Adrenal gland (tissue), 12 donors: ENCODE data around the gene NABP1. TPM values are rescaled to one million over a fixed set of nuclear protein-coding genes. Genes with fewer than 3 reads are reported as not detected.

Experiments
- DNase-seq, 7 donors: peaks; one replicate each; pipeline ENCODE4 v3.0.0-alpha.2; 2019 to 2020
- H3K27ac ChIP-seq, 5 donors: fragments of 200-600 bp; sonication (generic) in 4 of 5; 1 replicate in 3 of 5; 2 replicates in 2 of 5; pipeline versions ENCODE4 v1.5.1 to v1.8.0; 2016 to 2020; ENCODE audit warnings: mild to moderate bottlenecking in 1 of 5
- H3K27me3 ChIP-seq: fragments of 200-600 bp; 2 replicates; pipeline ENCODE4 v1.8.0; 2021
- H3K36me3 ChIP-seq, 2 donors: fragments of 200-600 bp; replicated peaks in 1 of 2; 1 replicate in 1 of 2; 2 replicates in 1 of 2; pipeline versions ENCODE4 v1.5.1 to v1.8.0; 2018 to 2022
- H3K4me1 ChIP-seq, 2 donors: fragments of 200-600 bp; replicated peaks in 1 of 2; 1 replicate in 1 of 2; 2 replicates in 1 of 2; pipeline versions ENCODE4 v1.5.1 to v1.8.0; 2018 to 2021
- H3K4me3 ChIP-seq, 4 donors: fragments of 200-600 bp; sonication (generic) in 3 of 4; one replicate each; pipeline ENCODE4 v1.5.1; 2016 to 2018
- H3K9me3 ChIP-seq, 3 donors: fragments of 200-600 bp; sonication (generic) in 1 of 3; replicated peaks in 1 of 3; 1 replicate in 2 of 3; 2 replicates in 1 of 3; pipeline versions ENCODE4 v1.5.1 to v1.8.0; 2016 to 2021
- CTCF ChIP-seq, 6 experiments: fragments of 450-650 bp in 4 of 6; fragments of 200-600 bp in 2 of 6; sonication (generic) in 1 of 6; IDR thresholded peaks; 1 replicate in 5 of 6; 2 replicates in 1 of 6; pipeline versions ENCODE4 v1.5.1 to v1.8.0; 2016 to 2021; ENCODE audit warnings: antibody characterized with exemption in 6 of 6, mild to moderate bottlenecking in 2 of 6, moderate library complexity in 1 of 6
- POLR2A ChIP-seq, 2 donors: fragments of 450-650 bp; IDR thresholded peaks; one replicate each; pipeline ENCODE4 v1.6.1; 2017; ENCODE audit warnings: antibody characterized with exemption in 2 of 2, mild to moderate bottlenecking in 2 of 2, moderate library complexity in 1 of 2
- WGBS, 4 donors: extraction: QIAGEN DNeasy Blood & Tissue Kit in 2 of 4; methylation state at CpG; one replicate each; pipeline versions ENCODE4 v1.1.5 to v1.1.7; 2013 to 2017; 5-methylcytosine and 5-hydroxymethylcytosine counted together
- intact Hi-C, 2 donors: fragments of 100-400 bp; cut with DNase I; formaldehyde crosslinking; loops; one replicate each; pipeline versions ENCODE4 v1.14.1 to v1.15.0; 2022 to 2023
- polyA plus RNA-seq, 3 donors: library from polyadenylated mRNA; stranded (reverse); fragments of 200-250 nt in 2 of 3; fragments of 350-450 nt in 1 of 3; fragmentation: Illumina TruSeq in 1 of 3; extraction: RNeasy Lipid Tissue Mini Kit (QIAGEN cat#74804) in 1 of 3; gene quantifications; one replicate each; pipeline ENCODE4 v1.2.3, GENCODE V29; 2013 to 2014
- total RNA-seq, 9 donors: library from RNA; depleted of rRNA in 4 of 9; stranded (reverse); fragments of >200 nt in 4 of 9; fragments of 120-200 nt in 1 of 9; fragmentation: NEBNext Ultra II Directional in 1 of 9; extraction: Animal tissue kit (Norgen Biotek cat#: 25700) in 1 of 9; gene quantifications; one replicate each; pipeline versions ENCODE4 v1.1.0 to v1.2.4, GENCODE V29; 2013 to 2023
- donor health status: healthy with polysubstance abuse.
- donor health status: Bipolar disorder and iron deficiency.
- donor health status: DM: yes; HTN: yes; CAD: no.
- donor health status: DM: no; HTN: no; CAD: no.
- donor health status: DM: no; HTN: no; CAD: no.
- donor health status: DM: yes; HTN: yes; CAD: no.

The NABP1 gene
- total and polyA plus RNA-seq, 12 donors, result 2.5 to 39.9 (median 14.9) TPM

DNA sequence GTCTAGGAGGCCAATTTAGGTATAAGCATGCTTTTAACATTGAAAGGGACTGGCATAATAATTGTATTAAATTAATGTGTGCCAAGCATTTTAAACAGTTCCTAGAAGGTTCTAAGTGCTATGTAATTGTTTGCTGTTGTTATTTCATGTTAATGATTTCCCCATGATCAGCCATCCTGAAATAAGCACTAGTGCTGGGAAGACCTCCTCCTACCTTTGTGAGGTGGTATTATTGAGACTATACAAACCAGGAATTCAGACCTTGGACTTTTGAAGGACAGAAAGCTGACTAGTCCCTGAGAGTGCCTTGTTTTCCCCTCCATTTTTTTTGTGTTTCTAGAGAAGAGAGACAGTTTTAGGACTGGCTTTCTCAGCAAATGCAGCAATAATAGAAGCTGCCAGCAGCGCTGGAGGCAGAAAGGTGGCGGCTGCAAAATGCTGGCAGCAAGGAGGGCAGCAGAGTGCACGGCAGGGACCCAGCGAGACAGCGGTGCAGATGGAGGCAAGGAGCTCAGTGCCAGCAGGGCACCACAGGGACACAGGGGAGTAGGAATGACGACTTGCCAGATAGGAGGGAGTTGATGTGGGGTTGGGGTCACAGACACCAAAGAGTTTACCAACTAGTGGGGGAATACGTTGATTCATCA is 25.3 kb downstream of the NABP1 start:
- no peak overlapping the region for H3K4me3 ChIP-seq
- DNase-seq, result no peak
- no peaks in the 10 kb centered on the region for H3K27me3 ChIP-seq
- TF ChIP-seq CTCF (IDR thresholded peaks at IDR 0.05) (no peak), POLR2A (IDR thresholded peaks at IDR 0.05) (no peak)
- H3K4me1 ChIP-seq, result no peaks in the 10 kb centered on the region
- no peaks in the 10 kb centered on the region for H3K9me3 ChIP-seq
- WGBS, 4 donors, result 79 to 85% (median 84%) methylated on average over 7 of the region's 7 CpGs
- intact Hi-C loops, result no loop called here
- H3K27ac ChIP-seq, result no peak overlapping the region
- no peaks in the 10 kb centered on the region for H3K36me3 ChIP-seq

DNA sequence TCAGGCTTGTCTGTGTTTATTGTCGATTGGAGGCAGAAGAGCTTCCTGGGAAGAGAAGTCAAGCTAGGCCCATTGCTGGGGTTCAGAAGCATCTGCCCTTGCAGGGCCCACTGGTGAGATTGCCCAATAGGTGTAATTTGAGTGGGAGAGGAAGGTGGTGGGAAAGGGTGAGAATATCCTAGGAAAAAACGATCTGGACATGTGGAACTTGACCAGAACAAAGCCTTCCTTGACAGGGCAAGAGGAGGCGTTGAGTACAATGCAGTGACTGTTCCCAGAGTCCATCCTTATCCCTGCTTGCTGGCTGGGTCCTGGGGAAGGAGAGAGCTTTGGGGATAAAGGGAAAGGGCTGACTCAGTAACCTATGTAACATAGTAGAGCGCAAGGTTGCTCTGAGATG is 27.1 kb downstream of the NABP1 start:
- WGBS, 4 donors, result 77 to 84% (median 80%) methylated on average over 4 of the region's 4 CpGs
- intact Hi-C loops, result no loop called here
- H3K9me3 ChIP-seq, result no peaks in the 10 kb centered on the region
- no peak for DNase-seq
- TF ChIP-seq POLR2A (IDR thresholded peaks at IDR 0.05), result no peak
- TF ChIP-seq CTCF (IDR thresholded peaks at IDR 0.05), result no peak
- no peaks in the 10 kb centered on the region for H3K36me3 ChIP-seq
- no peaks in the 10 kb centered on the region for H3K27me3 ChIP-seq
- no peak overlapping the region for H3K27ac ChIP-seq
- H3K4me1 ChIP-seq, result no peaks in the 10 kb centered on the region
- H3K4me3 ChIP-seq, result no peak overlapping the region

- no peak overlapping the region for H3K27ac ChIP-seq
- WGBS, 4 donors, result 67 to 85% (median 71%) methylated on average over 1 of the region's 1 CpG
Measured at GRCh38 chr2:191705701-191706100, 27.8 kb downstream of the NABP1 start.

DNA sequence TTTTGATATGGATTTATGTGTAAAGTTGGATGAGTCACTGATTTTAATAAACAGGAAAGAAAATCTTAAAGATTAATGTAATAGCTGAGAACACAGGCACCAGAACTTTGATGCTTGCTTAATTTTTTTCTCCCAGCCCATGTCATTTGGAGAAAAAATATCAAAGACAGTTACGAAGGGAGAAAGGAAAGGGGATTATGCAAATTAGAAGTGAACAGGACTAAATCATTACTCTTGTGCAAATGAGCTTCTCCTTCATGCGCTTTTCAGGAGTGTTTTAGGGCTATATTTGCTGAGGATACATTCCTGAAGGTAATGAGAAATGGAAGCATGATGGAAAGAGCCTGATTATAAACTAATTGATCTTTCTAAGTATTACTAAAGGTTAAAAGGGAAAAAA is 28.9 kb downstream of the NABP1 start:
- Histone ChIP-seq H3K27ac (no peak overlapping the region), H3K4me1 (no peaks in the 10 kb centered on the region), H3K4me3 (no peak overlapping the region), H3K36me3 (no peaks in the 10 kb centered on the region), H3K9me3 (no peaks in the 10 kb centered on the region), H3K27me3 (no peaks in the 10 kb centered on the region)
- intact Hi-C loops, result no loop called here
- no peak for DNase-seq
- WGBS, 4 donors, result 74 to 82% (median 78%) methylated on average over 2 of the region's 2 CpGs
- no peak for TF ChIP-seq POLR2A (IDR thresholded peaks at IDR 0.05)
- TF ChIP-seq CTCF (IDR thresholded peaks at IDR 0.05), result no peak

More at GRCh38 chr2:191705701-191706100, 27.8 kb downstream of the NABP1 start:
- TF ChIP-seq POLR2A (IDR thresholded peaks at IDR 0.05) (no peak), CTCF (IDR thresholded peaks at IDR 0.05) (no peak)
- intact Hi-C loops, result no loop called here
- H3K27me3 ChIP-seq, result no peaks in the 10 kb centered on the region
- no peak for DNase-seq
- H3K4me1 ChIP-seq, result no peaks in the 10 kb centered on the region
- H3K9me3 ChIP-seq, result no peaks in the 10 kb centered on the region
- no peaks in the 10 kb centered on the region for H3K36me3 ChIP-seq
- no peak overlapping the region for H3K4me3 ChIP-seq
